Uterus (tissue), 2 donors: ENCODE measurements around the gene GABBR1.

Source experiments
- POLR2A ChIP-seq, 2 donors: fragments of 450-650 bp; IDR thresholded peaks; one replicate each; pipeline ENCODE4 v1.6.1; 2016; ENCODE audit warnings: antibody characterized with exemption in 2 of 2, mild to moderate bottlenecking in 1 of 2, moderate library complexity in 1 of 2
- TF ChIP-seq, protein P1 (sequence below), 4 experiments: fragments of 200-600 bp in 2 of 4; fragments of 450-650 bp in 2 of 4; sonication (generic) in 2 of 4; IDR thresholded peaks; one replicate each; pipeline ENCODE4 v1.5.1; 2016 to 2019; ENCODE audit warnings: antibody characterized with exemption in 4 of 4, mild to moderate bottlenecking in 2 of 4, moderate library complexity in 1 of 4

DNA sequence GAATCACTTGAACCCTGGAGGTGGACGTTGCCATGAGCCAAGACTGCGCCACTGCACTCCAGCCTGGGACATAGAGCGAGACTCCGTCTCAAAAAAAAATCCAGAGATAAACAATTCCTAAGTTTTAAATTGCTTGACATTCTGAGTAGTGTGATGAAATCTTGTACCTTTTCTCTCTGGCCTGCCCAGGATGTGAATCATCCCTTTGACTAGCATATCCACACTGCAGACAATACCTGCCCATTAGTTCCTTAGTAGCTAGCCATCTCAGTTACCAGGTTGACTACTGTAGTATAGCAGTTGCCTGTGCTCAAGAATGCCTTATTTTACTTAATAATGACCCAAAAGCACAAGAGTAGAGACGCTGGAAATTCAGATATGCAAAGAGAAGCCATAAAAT is 45.1 kb upstream of the GABBR1 start:
- TF ChIP-seq, protein P1, sequence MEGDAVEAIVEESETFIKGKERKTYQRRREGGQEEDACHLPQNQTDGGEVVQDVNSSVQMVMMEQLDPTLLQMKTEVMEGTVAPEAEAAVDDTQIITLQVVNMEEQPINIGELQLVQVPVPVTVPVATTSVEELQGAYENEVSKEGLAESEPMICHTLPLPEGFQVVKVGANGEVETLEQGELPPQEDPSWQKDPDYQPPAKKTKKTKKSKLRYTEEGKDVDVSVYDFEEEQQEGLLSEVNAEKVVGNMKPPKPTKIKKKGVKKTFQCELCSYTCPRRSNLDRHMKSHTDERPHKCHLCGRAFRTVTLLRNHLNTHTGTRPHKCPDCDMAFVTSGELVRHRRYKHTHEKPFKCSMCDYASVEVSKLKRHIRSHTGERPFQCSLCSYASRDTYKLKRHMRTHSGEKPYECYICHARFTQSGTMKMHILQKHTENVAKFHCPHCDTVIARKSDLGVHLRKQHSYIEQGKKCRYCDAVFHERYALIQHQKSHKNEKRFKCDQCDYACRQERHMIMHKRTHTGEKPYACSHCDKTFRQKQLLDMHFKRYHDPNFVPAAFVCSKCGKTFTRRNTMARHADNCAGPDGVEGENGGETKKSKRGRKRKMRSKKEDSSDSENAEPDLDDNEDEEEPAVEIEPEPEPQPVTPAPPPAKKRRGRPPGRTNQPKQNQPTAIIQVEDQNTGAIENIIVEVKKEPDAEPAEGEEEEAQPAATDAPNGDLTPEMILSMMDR (IDR thresholded peaks at IDR 0.05): no peak
- TF ChIP-seq POLR2A (IDR thresholded peaks at IDR 0.05): no peak
